IPS DF 4.7 (cell line): ENCODE measurements around the gene XPNPEP2.

ENCODE experiments used
- DNase-seq: peaks from one replicate; pipeline ENCODE4 v3.0.0-alpha.2; 2013; ENCODE audit warnings: low spot score; ENCODE audit errors: extremely low read depth

The XPNPEP2 gene

GRCh38 chrX:129738466-129739308 is at the start of gene XPNPEP2:
Gene XPNPEP2 (plus strand): TSS chrX:129738979. CDS start chrX:129739214, 235 bp downstream.
- no peak for DNase-seq

- DNase-seq, result no peak
Observed at GRCh38 chrX:129689796-129690195, 49.0 kb upstream of the XPNPEP2 start.

GRCh38 chrX:129690435-129690834 is 48.3 kb upstream of the XPNPEP2 start:
- no peak for DNase-seq

GRCh38 chrX:129693354-129693753 is 45.4 kb upstream of the XPNPEP2 start:
- DNase-seq, result no peak

- no peak for DNase-seq
Observed at GRCh38 chrX:129694805-129695204, 44.0 kb upstream of the XPNPEP2 start.

GRCh38 chrX:129695535-129695934 is 43.2 kb upstream of the XPNPEP2 start:
- DNase-seq, result no peak

- no peak for DNase-seq
Observed at GRCh38 chrX:129695937-129696336, 42.8 kb upstream of the XPNPEP2 start.

GRCh38 chrX:129696463-129697155 is 42.2 kb upstream of the XPNPEP2 start:
- DNase-seq, result no peak

- DNase-seq, result no peak
Observed at GRCh38 chrX:129697204-129697829, 41.5 kb upstream of the XPNPEP2 start.

GRCh38 chrX:129698150-129698549 is 40.6 kb upstream of the XPNPEP2 start:
- no peak for DNase-seq

GRCh38 chrX:129700536-129700935 is 38.2 kb upstream of the XPNPEP2 start:
- no peak for DNase-seq

- DNase-seq, result no peak
Observed at GRCh38 chrX:129701624-129702069, 37.1 kb upstream of the XPNPEP2 start.

- DNase-seq, result no peak
Observed at GRCh38 chrX:129704491-129704890, 34.3 kb upstream of the XPNPEP2 start.

- DNase-seq, result no peak
Observed at GRCh38 chrX:129705377-129705925, 33.3 kb upstream of the XPNPEP2 start.

- no peak for DNase-seq
Observed at GRCh38 chrX:129705988-129706387, 32.8 kb upstream of the XPNPEP2 start.

- no peak for DNase-seq
Observed at GRCh38 chrX:129706400-129707072, 32.2 kb upstream of the XPNPEP2 start.

GRCh38 chrX:129714581-129714980 is 24.2 kb upstream of the XPNPEP2 start:
- no peak for DNase-seq

- DNase-seq, result no peak
Observed at GRCh38 chrX:129716507-129716906, 22.3 kb upstream of the XPNPEP2 start.

GRCh38 chrX:129717892-129718291 is 20.9 kb upstream of the XPNPEP2 start:
- DNase-seq, result no peak

- DNase-seq, result no peak
Observed at GRCh38 chrX:129718676-129719075, 20.1 kb upstream of the XPNPEP2 start.

GRCh38 chrX:129719268-129719667 is 19.5 kb upstream of the XPNPEP2 start:
- DNase-seq, result no peak
